MCF 10A (cell line): ENCODE measurements around the gene SIX2. TPM values are rescaled to one million over a fixed set of nuclear protein-coding genes. Genes with fewer than 3 reads are reported as not detected.

Source experiments
- BruUV-seq: library from RNA; stranded (reverse); fragments of 400-500 nt; replicated peaks from 2 replicates; lab custom pipeline; 2021; lab: Mats Ljungman, UMichigan
- CTCF ChIA-PET: fragments of 300-600 bp; sonication (Branson Sonifier 250); formaldehyde crosslinking; extraction: SDS; loops from one replicate; lab custom pipeline; 2021; ENCODE audit warnings: antibody characterized with exemption, inconsistent platforms; lab: Yijun Ruan, JAX
- POLR2A ChIA-PET: fragments of 300-600, 350-650 bp; sonication (Branson Sonifier 250); formaldehyde crosslinking; extraction: SDS; loops from one replicate; lab custom pipeline; 2020; ENCODE audit warnings: antibody characterized with exemption, inconsistent platforms; lab: Yijun Ruan, JAX
- DNase-seq: peaks from one replicate; pipeline ENCODE4 v3.0.0-alpha.2; 2018; ENCODE audit not compliant: unreplicated experiment
- H3K27ac Mint-ChIP-seq: one replicate; pipeline ENCODE4 v1.8.0; 2022; ENCODE audit warnings: mild to moderate bottlenecking, low read depth, mixed read lengths; ENCODE audit not compliant: unreplicated experiment
- H3K27me3 Mint-ChIP-seq: one replicate; pipeline ENCODE4 v1.8.0; 2022; ENCODE audit warnings: mixed read lengths; ENCODE audit not compliant: insufficient read depth, unreplicated experiment
- H3K36me3 Mint-ChIP-seq: one replicate; pipeline ENCODE4 v1.8.0; 2022; ENCODE audit warnings: mild to moderate bottlenecking, moderate library complexity, mixed read lengths; ENCODE audit not compliant: insufficient read depth, unreplicated experiment
- H3K4me1 Mint-ChIP-seq: one replicate; pipeline ENCODE4 v1.8.0; 2022; ENCODE audit warnings: mixed read lengths; ENCODE audit not compliant: insufficient read depth, unreplicated experiment
- H3K4me3 Mint-ChIP-seq: one replicate; pipeline ENCODE4 v1.8.0; 2022; ENCODE audit warnings: mild to moderate bottlenecking, moderate library complexity, mixed read lengths; ENCODE audit not compliant: unreplicated experiment
- H3K9me3 Mint-ChIP-seq: one replicate; pipeline ENCODE4 v1.8.0; 2022; ENCODE audit warnings: mixed read lengths; ENCODE audit not compliant: unreplicated experiment
- CTCF ChIP-seq: fragments of 200-600 bp; IDR thresholded peaks from one replicate; pipeline ENCODE4 v1.8.0; 2022; ENCODE audit warnings: antibody characterized with exemption, mild to moderate bottlenecking; ENCODE audit not compliant: unreplicated experiment
- intact Hi-C: fragments of 100-400 bp; cut with micrococcal nuclease; formaldehyde crosslinking; loops from 2 replicates; pipeline ENCODE4 v1.14.1; 2022
- total RNA-seq: library from RNA; stranded (reverse); gene quantifications from 2 replicates; pipeline ENCODE4 v1.2.3, GENCODE V29; 2022

SIX2 gene
- total RNA-seq, 1 experiment from 2014 or later: 1.2 TPM

- intact Hi-C loops: no loop called here
- peaks cover 3% of the 10 kb centered on the region for H3K4me1 Mint-ChIP-seq
- no peak overlapping the region for H3K27ac Mint-ChIP-seq
- BruUV-seq: no TSS peak
- no peaks in the 10 kb centered on the region for H3K27me3 Mint-ChIP-seq
- no peaks in the 10 kb centered on the region for H3K9me3 Mint-ChIP-seq
- DNase-seq: no peak
- ChIA-PET CTCF (interaction anchor here (0.6 kb wide), 1 partner anchor 14 kb away, joined by 3 read pairs; no protein-coding TSS in a partner anchor), POLR2A (no interaction called here)
- TF ChIP-seq CTCF: no peak
- H3K36me3 Mint-ChIP-seq: no peaks in the 10 kb centered on the region
- H3K4me3 Mint-ChIP-seq: no peak overlapping the region
Observed at GRCh38 chr2:45033302-45033701, 24.1 kb upstream of the SIX2 start.

GRCh38 chr2:45031028-45031427 is 21.8 kb upstream of the SIX2 start:
- Mint-ChIP-seq H3K9me3 (no peaks in the 10 kb centered on the region), H3K27ac (no peak overlapping the region), H3K36me3 (no peaks in the 10 kb centered on the region), H3K4me1 (peaks cover 15% of the 10 kb centered on the region), H3K27me3 (no peaks in the 10 kb centered on the region), H3K4me3 (no peak overlapping the region)
- intact Hi-C loops: no loop called here
- no peak for DNase-seq
- no peak for TF ChIP-seq CTCF
- BruUV-seq: no TSS peak
- ChIA-PET POLR2A (interaction anchor here (0.5 kb wide), 1 partner anchor 9 kb away, joined by 3 read pairs; no protein-coding TSS in a partner anchor), CTCF (interaction anchor here (0.6 to 1.1 kb wide), 3 partner anchors 17 to 551 kb away, joined by 3 to 4 read pairs (median 4); no protein-coding TSS in a partner anchor)

- DNase-seq: no peak
- BruUV-seq: no TSS peak
- Mint-ChIP-seq H3K4me3 (no peak overlapping the region), H3K27me3 (no peaks in the 10 kb centered on the region), H3K27ac (no peak overlapping the region), H3K4me1 (peaks cover 20% of the 10 kb centered on the region), H3K36me3 (no peaks in the 10 kb centered on the region), H3K9me3 (no peaks in the 10 kb centered on the region)
- intact Hi-C loops: no loop called here
- TF ChIP-seq CTCF: no peak
- ChIA-PET POLR2A (interaction anchor here (0.5 kb wide), 1 partner anchor 9 kb away, joined by 3 read pairs; no protein-coding TSS in a partner anchor), CTCF (interaction anchor here (0.6 to 1.1 kb wide), 3 partner anchors 17 to 551 kb away, joined by 3 to 4 read pairs (median 4); no protein-coding TSS in a partner anchor)
Observed at GRCh38 chr2:45030553-45030952, 21.3 kb upstream of the SIX2 start.

- no peak for DNase-seq
- Mint-ChIP-seq H3K9me3 (no peaks in the 10 kb centered on the region), H3K36me3 (no peaks in the 10 kb centered on the region), H3K27ac (no peak overlapping the region), H3K27me3 (no peaks in the 10 kb centered on the region), H3K4me3 (no peak overlapping the region), H3K4me1 (peaks cover 28% of the 10 kb centered on the region)
- ChIA-PET CTCF (interaction anchor here (1.1 to 1.4 kb wide), 3 partner anchors 140 to 465 kb away, joined by 3 to 8 read pairs (median 4); no protein-coding TSS in a partner anchor), POLR2A (interaction anchor here (0.6 to 1.5 kb wide), 5 partner anchors 12 to 429 kb away, joined by 3 to 5 read pairs (median 4); partner anchors contain the start of gene SIX2)
- intact Hi-C loops: no loop called here
- BruUV-seq: no TSS peak
- no peak for TF ChIP-seq CTCF
Observed at GRCh38 chr2:45029215-45029614, 20.0 kb upstream of the SIX2 start.
